ENCODE measurements around the gene SYT1.

The SYT1 gene

GRCh38 chr12:79227646-79228045 lies 363.1 kb downstream of the SYT1 start:
- no peak for TF ChIP-seq CTCF (IDR thresholded peaks at IDR 0.05; ENCODE audit: control insufficient read depth, extremely low read depth, insufficient read depth)
- no peak for DNase-seq (ENCODE audit: low read depth)
- H3K4me3 ChIP-seq (ENCODE audit: low read depth, low read length): no peak overlapping the region

- DNase-seq (ENCODE audit: low read depth): no peak
- H3K4me3 ChIP-seq (ENCODE audit: low read depth, low read length): no peak overlapping the region
- no peak for TF ChIP-seq CTCF (IDR thresholded peaks at IDR 0.05; ENCODE audit: control insufficient read depth, extremely low read depth, insufficient read depth)
Measured at GRCh38 chr12:79233341-79233781, 368.8 kb downstream of the SYT1 start.

- H3K4me3 ChIP-seq (ENCODE audit: low read depth, low read length): no peak overlapping the region
- no peak for TF ChIP-seq CTCF (IDR thresholded peaks at IDR 0.05; ENCODE audit: control insufficient read depth, extremely low read depth, insufficient read depth)
- DNase-seq (ENCODE audit: low read depth): no peak
Measured at GRCh38 chr12:79236920-79237319, 372.3 kb downstream of the SYT1 start.

- DNase-seq (ENCODE audit: low read depth): no peak
- TF ChIP-seq CTCF (IDR thresholded peaks at IDR 0.05; ENCODE audit: control insufficient read depth, extremely low read depth, insufficient read depth): no peak
Measured at GRCh38 chr12:79238246-79238645, 373.7 kb downstream of the SYT1 start.

GRCh38 chr12:79247494-79247893 lies 382.9 kb downstream of the SYT1 start:
- DNase-seq (ENCODE audit: low read depth): no peak
- H3K4me3 ChIP-seq (ENCODE audit: low read depth, low read length): no peak overlapping the region
- TF ChIP-seq CTCF (IDR thresholded peaks at IDR 0.05; ENCODE audit: control insufficient read depth, extremely low read depth, insufficient read depth): no peak

More at GRCh38 chr12:79238246-79238645, 373.7 kb downstream of the SYT1 start:
- H3K4me3 ChIP-seq (ENCODE audit: low read depth, low read length): no peak overlapping the region

GRCh38 chr12:79250186-79250585 lies 385.6 kb downstream of the SYT1 start:
- no peak overlapping the region for H3K4me3 ChIP-seq (ENCODE audit: low read depth, low read length)
- TF ChIP-seq CTCF (IDR thresholded peaks at IDR 0.05; ENCODE audit: control insufficient read depth, extremely low read depth, insufficient read depth): no peak
- DNase-seq (ENCODE audit: low read depth): no peak

GRCh38 chr12:79250960-79251755 lies 386.6 kb downstream of the SYT1 start:
- no peak for DNase-seq (ENCODE audit: low read depth)
- TF ChIP-seq CTCF (IDR thresholded peaks at IDR 0.05; ENCODE audit: control insufficient read depth, extremely low read depth, insufficient read depth): no peak
- no peak overlapping the region for H3K4me3 ChIP-seq (ENCODE audit: low read depth, low read length)
